Measurements from ENCODE around the gene ACTRT2. TPM values are rescaled to one million over a fixed set of nuclear protein-coding genes. Genes with fewer than 3 reads are reported as not detected.

Gene ACTRT2
- total RNA-seq, 1 donor from 2014 or later: not detected

DNA sequence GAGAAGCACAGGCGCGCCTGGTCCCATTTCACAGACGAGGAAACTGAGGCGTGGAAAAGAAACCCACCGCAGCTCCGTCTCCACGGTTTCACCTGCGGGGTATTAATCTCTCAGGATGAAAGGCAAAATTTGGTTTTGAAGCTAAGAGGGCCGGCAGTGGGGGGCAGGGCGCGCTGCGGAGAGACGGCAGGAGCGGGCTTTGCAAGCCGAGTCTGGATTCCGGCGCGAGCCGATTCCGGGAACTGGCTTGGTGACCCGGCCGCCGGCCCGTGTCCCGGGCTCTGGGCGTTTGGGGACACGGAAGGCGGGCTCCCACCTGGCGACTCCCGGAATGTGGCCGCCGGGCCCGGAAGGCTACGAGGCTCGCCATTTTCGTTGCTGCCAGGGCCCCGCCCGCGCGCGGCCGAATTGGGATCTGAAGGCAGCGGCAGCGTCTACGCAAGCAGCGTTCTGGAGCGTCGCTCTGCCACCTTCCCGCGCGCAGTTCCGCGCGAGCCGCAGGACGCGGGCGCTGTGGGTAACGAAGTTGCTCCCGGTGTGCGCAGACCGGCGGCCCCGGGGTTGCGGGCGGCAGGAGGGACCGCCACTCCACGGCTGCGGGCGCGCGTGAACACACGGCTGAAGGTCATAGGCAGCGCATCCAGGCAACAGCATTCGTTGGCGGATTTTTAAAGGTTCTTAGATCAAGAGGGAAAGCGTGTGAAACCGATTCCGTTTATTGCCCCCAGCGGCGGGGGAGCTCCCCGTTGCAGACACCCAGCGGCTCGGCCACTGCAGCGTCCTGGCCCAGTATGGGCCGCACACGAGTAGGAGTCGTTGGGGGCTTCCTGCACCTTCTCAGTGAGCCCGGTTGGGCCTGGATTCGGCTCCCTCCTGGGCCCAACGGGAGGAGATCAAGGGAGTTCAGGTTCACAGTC is 42.4 kb downstream of the ACTRT2 start:
- DNase-seq (ENCODE audit: low spot score): peak; percentile 80
- TF ChIP-seq, protein P1, sequence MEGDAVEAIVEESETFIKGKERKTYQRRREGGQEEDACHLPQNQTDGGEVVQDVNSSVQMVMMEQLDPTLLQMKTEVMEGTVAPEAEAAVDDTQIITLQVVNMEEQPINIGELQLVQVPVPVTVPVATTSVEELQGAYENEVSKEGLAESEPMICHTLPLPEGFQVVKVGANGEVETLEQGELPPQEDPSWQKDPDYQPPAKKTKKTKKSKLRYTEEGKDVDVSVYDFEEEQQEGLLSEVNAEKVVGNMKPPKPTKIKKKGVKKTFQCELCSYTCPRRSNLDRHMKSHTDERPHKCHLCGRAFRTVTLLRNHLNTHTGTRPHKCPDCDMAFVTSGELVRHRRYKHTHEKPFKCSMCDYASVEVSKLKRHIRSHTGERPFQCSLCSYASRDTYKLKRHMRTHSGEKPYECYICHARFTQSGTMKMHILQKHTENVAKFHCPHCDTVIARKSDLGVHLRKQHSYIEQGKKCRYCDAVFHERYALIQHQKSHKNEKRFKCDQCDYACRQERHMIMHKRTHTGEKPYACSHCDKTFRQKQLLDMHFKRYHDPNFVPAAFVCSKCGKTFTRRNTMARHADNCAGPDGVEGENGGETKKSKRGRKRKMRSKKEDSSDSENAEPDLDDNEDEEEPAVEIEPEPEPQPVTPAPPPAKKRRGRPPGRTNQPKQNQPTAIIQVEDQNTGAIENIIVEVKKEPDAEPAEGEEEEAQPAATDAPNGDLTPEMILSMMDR (IDR thresholded peaks at IDR 0.05): no peak
- Mint-ChIP-seq H3K36me3 (ENCODE audit: low read depth) (peaks cover 7% of the 10 kb centered on the region), H3K4me3 (ENCODE audit: unreplicated experiment) (peak overlapping the region; percentile 44), H3K4me1 (ENCODE audit: low read depth) (peaks cover 13% of the 10 kb centered on the region), H3K9me3 (ENCODE audit: low read depth) (peaks cover 5% of the 10 kb centered on the region), H3K27ac (ENCODE audit: unreplicated experiment) (no peak overlapping the region), H3K27me3 (ENCODE audit: low read depth) (peaks cover 34% of the 10 kb centered on the region)

DNA sequence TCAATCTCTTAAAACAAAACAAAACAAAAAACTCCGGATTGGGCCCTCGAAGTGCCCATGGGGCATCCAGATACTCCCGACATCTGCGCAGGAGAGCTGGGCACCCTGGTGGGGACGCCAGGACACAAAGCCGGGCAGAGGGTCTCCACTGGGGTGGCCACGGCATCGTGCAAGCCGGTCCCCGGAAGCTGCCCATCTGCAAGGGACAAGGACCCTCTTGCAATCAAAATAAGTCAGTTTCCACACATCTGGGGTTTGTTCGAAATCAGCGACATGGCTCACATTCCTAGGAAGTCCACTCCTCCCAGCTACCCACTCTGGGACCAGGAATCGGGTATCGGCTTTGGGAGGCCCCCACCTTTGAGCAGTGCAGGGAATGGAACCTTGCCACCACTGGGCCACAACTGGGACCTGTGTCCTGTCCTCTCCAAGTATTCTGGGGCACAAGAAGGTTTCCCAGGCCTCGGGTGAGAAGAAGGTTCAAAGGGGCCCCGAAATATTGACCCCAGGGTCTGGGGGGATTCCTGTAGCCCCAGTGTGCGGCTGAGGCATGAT is 43.1 kb downstream of the ACTRT2 start:
- Mint-ChIP-seq H3K4me1 (ENCODE audit: low read depth) (peaks cover 13% of the 10 kb centered on the region), H3K27me3 (ENCODE audit: low read depth) (peaks cover 27% of the 10 kb centered on the region)

DNA sequence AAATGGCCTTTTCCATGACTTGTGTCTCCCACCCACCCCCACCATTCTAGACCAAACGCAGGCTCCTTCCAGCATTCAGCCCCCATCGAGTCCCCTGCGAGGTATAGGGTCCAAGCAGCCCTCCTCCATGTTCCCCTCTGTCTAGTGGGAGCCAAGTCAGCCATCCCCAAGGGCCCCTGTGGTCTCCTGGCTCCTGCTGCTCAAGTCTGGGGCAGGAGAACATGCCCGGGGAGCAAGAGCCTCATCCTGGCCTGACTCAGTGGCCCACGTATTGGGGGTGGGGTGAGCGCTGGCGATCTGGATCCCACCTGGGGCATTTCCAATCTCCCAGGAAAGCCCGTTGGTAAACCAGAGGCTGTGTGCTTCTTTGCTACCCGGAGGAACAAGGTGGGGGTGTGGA is 43.6 kb downstream of the ACTRT2 start:
- Mint-ChIP-seq H3K9me3 (ENCODE audit: low read depth) (no peaks in the 10 kb centered on the region), H3K36me3 (ENCODE audit: low read depth) (peaks cover 3% of the 10 kb centered on the region), H3K4me3 (ENCODE audit: unreplicated experiment) (peak overlapping the region; percentile 31), H3K4me1 (ENCODE audit: low read depth) (peaks cover 13% of the 10 kb centered on the region), H3K27ac (ENCODE audit: unreplicated experiment) (no peak overlapping the region), H3K27me3 (ENCODE audit: low read depth) (peaks cover 27% of the 10 kb centered on the region)
- DNase-seq (ENCODE audit: low spot score): peak; percentile 26
- TF ChIP-seq, protein P1 (IDR thresholded peaks at IDR 0.05): no peak

More for the DNA sequence above, 43.1 kb downstream of the ACTRT2 start:
- DNase-seq (ENCODE audit: low spot score): peak; percentile 87
- Mint-ChIP-seq H3K27ac (ENCODE audit: unreplicated experiment) (no peak overlapping the region), H3K4me3 (ENCODE audit: unreplicated experiment) (no peak overlapping the region), H3K9me3 (ENCODE audit: low read depth) (no peaks in the 10 kb centered on the region), H3K36me3 (ENCODE audit: low read depth) (peaks cover 3% of the 10 kb centered on the region)
- TF ChIP-seq, protein P1 (IDR thresholded peaks at IDR 0.05): no peak

DNA sequence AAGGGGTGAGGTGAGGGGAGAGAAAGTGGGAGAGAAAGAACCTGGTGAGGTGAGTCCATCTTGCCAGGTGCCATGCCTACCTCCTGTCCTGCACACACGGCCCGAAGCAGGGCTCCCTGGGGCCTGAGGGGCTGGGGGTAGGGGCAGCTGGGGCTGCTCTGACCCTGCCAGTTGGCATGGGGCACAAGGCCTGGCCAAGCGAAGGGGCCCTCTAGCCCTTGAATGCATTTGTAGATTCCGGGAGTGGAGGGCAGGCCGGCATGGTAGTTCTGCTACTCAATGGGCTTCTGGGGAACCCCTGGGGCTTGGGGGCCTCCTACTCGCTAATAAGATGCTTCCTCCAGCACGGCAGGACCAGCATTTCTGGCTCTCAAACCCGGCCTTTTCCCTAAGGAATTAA is 44.1 kb downstream of the ACTRT2 start:
- no peaks in the 10 kb centered on the region for H3K9me3 Mint-ChIP-seq (ENCODE audit: low read depth)
- no peak overlapping the region for H3K4me3 Mint-ChIP-seq (ENCODE audit: unreplicated experiment)
- H3K36me3 Mint-ChIP-seq (ENCODE audit: low read depth): peaks cover 3% of the 10 kb centered on the region
- H3K4me1 Mint-ChIP-seq (ENCODE audit: low read depth): peaks cover 13% of the 10 kb centered on the region
- TF ChIP-seq, protein P1 (IDR thresholded peaks at IDR 0.05): no peak
- peak; percentile 65 for DNase-seq (ENCODE audit: low spot score)
- H3K27ac Mint-ChIP-seq (ENCODE audit: unreplicated experiment): no peak overlapping the region
- peaks cover 27% of the 10 kb centered on the region for H3K27me3 Mint-ChIP-seq (ENCODE audit: low read depth)

DNA sequence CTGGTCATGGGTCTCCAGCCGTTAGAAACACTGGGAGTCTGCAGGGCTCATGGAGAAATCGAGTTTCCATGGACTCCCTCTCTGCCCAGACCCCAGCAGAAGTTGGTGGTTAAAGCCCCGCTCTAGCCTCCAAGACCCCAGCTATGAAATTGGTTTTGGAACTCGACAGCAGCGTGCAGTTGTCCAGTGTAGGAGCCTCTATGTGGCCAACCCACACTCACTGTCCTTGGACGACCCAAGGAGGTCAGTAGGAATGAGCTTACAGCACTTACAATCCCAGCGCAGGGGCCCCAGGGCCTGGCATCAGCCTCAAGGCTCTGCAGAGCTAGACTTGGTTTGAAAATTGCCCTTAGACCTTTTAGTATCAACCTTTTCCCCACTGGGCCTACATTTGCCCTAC is 44.5 kb downstream of the ACTRT2 start:
- DNase-seq (ENCODE audit: low spot score): no peak
- peaks cover 25% of the 10 kb centered on the region for H3K27me3 Mint-ChIP-seq (ENCODE audit: low read depth)
- H3K4me1 Mint-ChIP-seq (ENCODE audit: low read depth): peaks cover 13% of the 10 kb centered on the region
- H3K27ac Mint-ChIP-seq (ENCODE audit: unreplicated experiment): no peak overlapping the region
- TF ChIP-seq, protein P1 (IDR thresholded peaks at IDR 0.05): no peak
- no peak overlapping the region for H3K4me3 Mint-ChIP-seq (ENCODE audit: unreplicated experiment)
- H3K9me3 Mint-ChIP-seq (ENCODE audit: low read depth): no peaks in the 10 kb centered on the region
- peaks cover 3% of the 10 kb centered on the region for H3K36me3 Mint-ChIP-seq (ENCODE audit: low read depth)

All from chondrocyte (in vitro differentiated cells).